K562 (cell line): ENCODE results near the gene PTPRM. TPM values are rescaled to one million over a fixed set of nuclear protein-coding genes. Genes with fewer than 3 reads are reported as not detected.

Experiments used
- ATAC-seq: fragments of 200-7000 bp; cut with Tn5 transposase; 3 replicates; pipeline ENCODE4 v1.9.1; 2020; ENCODE audit warnings: moderate library complexity
- BruUV-seq: library from RNA; stranded (reverse); fragments of 400-500 nt; replicated peaks from 2 replicates; lab custom pipeline; 2021; lab: Mats Ljungman, UMichigan
- CTCF ChIA-PET: fragments of 300-600 bp; formaldehyde crosslinking; extraction: SDS; loops from one replicate; lab custom pipeline; 2021; ENCODE audit warnings: low intra/inter-chr PET ratio; lab: Yijun Ruan, JAX
- POLR2A ChIA-PET: fragments of 300-600, 350-650 bp; sonication (Branson Sonifier 250); formaldehyde crosslinking; extraction: SDS; loops from one replicate; lab custom pipeline; 2021; ENCODE audit warnings: antibody characterized with exemption, inconsistent platforms; lab: Yijun Ruan, JAX
- DNase-seq, 4 experiments: peaks; one replicate each; pipeline versions ENCODE4 v3.0.0 to v3.0.0-alpha.2; 2011 to 2018; ENCODE audit warnings: low spot score in 3 of 4, mixed read lengths in 3 of 4; ENCODE audit errors: extremely low read depth in 1 of 4
- FAIRE-seq: peaks from 2 replicates; lab custom pipeline; 2011; peaks lifted over from hg19 to GRCh38; lab: Jason Lieb, UNC
- H2AFZ ChIP-seq: 2 replicates; pipeline ENCODE4 v1.6.0; 2011; ENCODE audit warnings: low read depth, low read length, control low read depth, inconsistent platforms
- H3K27ac ChIP-seq: fragments of 200-600 bp; 3 replicates; pipeline ENCODE4 v1.8.0; 2011; ENCODE audit warnings: low read depth, mild to moderate bottlenecking, control low read depth, inconsistent platforms, low read length, moderate library complexity, mixed read lengths; ENCODE audit errors: extremely low read depth
- H3K27me3 ChIP-seq, 2 experiments: fragments of 300-600 bp in 1 of 2; 2 replicates in 1 of 2; 3 replicates in 1 of 2; pipeline versions ENCODE4 v1.6.0 to v1.8.0; 2011; ENCODE audit warnings: inconsistent platforms in 2 of 2, low read length in 2 of 2, mild to moderate bottlenecking in 1 of 2, mixed read lengths in 1 of 2, moderate library complexity in 1 of 2; ENCODE audit not compliant: control insufficient read depth in 2 of 2, insufficient read depth in 2 of 2
- H3K36me3 ChIP-seq: fragments of 300-600 bp; 3 replicates; pipeline ENCODE4 v1.8.0; 2011; ENCODE audit warnings: mild to moderate bottlenecking, low read length, inconsistent platforms; ENCODE audit not compliant: control insufficient read depth, insufficient read depth
- H3K4me1 ChIP-seq, 2 experiments: fragments of 200-600 bp in 1 of 2; replicated peaks in 1 of 2; 2 replicates in 1 of 2; 3 replicates in 1 of 2; pipeline versions ENCODE4 v1.5.1 to v1.8.0; 2011; ENCODE audit warnings: inconsistent platforms in 2 of 2, low read length in 2 of 2, mild to moderate bottlenecking in 1 of 2, mixed read lengths in 1 of 2, moderate library complexity in 1 of 2; ENCODE audit not compliant: control insufficient read depth in 2 of 2, insufficient read depth in 2 of 2
- H3K4me2 ChIP-seq: 2 replicates; pipeline ENCODE4 v1.6.1; 2011; ENCODE audit warnings: low read length, control low read depth, inconsistent platforms, mixed read lengths; ENCODE audit not compliant: insufficient read depth
- H3K4me3 ChIP-seq: fragments of 200-600 bp; sonication (generic), shearing (Covaris generic); 2 replicates; pipeline ENCODE4 v1.5.1; 2016; ENCODE audit warnings: control low read depth, inconsistent platforms
- H3K79me2 ChIP-seq: fragments of 200-600 bp; 3 replicates; pipeline ENCODE4 v1.8.0; 2011; ENCODE audit warnings: low read length, inconsistent platforms; ENCODE audit not compliant: control insufficient read depth, insufficient read depth
- H3K9ac ChIP-seq, 2 experiments: 2 replicates each; pipeline versions ENCODE4 v1.6.0 to v1.6.1; 2011; ENCODE audit warnings: low read depth in 2 of 2, low read length in 2 of 2, control low read depth in 1 of 2, inconsistent platforms in 1 of 2, mild to moderate bottlenecking in 1 of 2, mixed read lengths in 1 of 2; ENCODE audit not compliant: insufficient read depth in 1 of 2
- H3K9me1 ChIP-seq: one replicate; pipeline ENCODE4 v1.6.0; 2011; ENCODE audit warnings: inconsistent platforms, mild to moderate bottlenecking, low read length, moderate library complexity; ENCODE audit not compliant: control insufficient read depth, insufficient read depth
- H3K9me3 ChIP-seq: replicated peaks from 2 replicates; pipeline ENCODE4 v1.5.1; 2011; ENCODE audit warnings: low read depth, low read length, inconsistent platforms; ENCODE audit not compliant: control insufficient read depth, insufficient read depth
- H4K20me1 ChIP-seq: replicated peaks from 2 replicates; pipeline ENCODE4 v1.6.1; 2011; ENCODE audit warnings: low read length, inconsistent platforms, mixed read lengths; ENCODE audit not compliant: control insufficient read depth, insufficient read depth
- CHD4 ChIP-seq: fragments of 200-600 bp; sonication (generic); IDR thresholded peaks from 3 replicates; pipeline ENCODE4 v1.6.1; 2012; ENCODE audit warnings: low read depth, mild to moderate bottlenecking, mixed read lengths, low read length, inconsistent platforms; ENCODE audit not compliant: insufficient read depth, insufficient replicate concordance, poor library complexity, severe bottlenecking
- EP400 ChIP-seq: fragments of 450-650 bp; IDR thresholded peaks from 2 replicates; pipeline ENCODE4 v1.6.1; 2017; ENCODE audit warnings: antibody characterized with exemption, mild to moderate bottlenecking, moderate library complexity
- ILF3 ChIP-seq: fragments of 450-650 bp; IDR thresholded peaks from 2 replicates; pipeline ENCODE4 v1.6.1; 2018; ENCODE audit warnings: antibody characterized with exemption, mild to moderate bottlenecking, moderate library complexity, borderline replicate concordance
- IRF2 ChIP-seq: sonication (generic); formaldehyde crosslinking; IDR thresholded peaks from 2 replicates; pipeline ENCODE4 v1.8.1; 2022; ENCODE audit warnings: mild to moderate bottlenecking, missing genetic modification reagents
- KLF6 ChIP-seq: fragments of 250-450 bp; sonication (Bioruptor Pico); IDR thresholded peaks from 2 replicates; pipeline ENCODE4 v1.4.0; 2020; ENCODE audit warnings: mild to moderate bottlenecking, moderate library complexity, borderline replicate concordance
- SMARCA5 ChIP-seq: fragments of 450-650 bp; IDR thresholded peaks from 2 replicates; pipeline ENCODE4 v1.6.1; 2016
- SNAPC5 ChIP-seq: fragments of 250-450 bp; sonication (Bioruptor Pico); IDR thresholded peaks from 2 replicates; pipeline ENCODE4 v1.8.0; 2021; ENCODE audit warnings: moderate library complexity, mild to moderate bottlenecking, inconsistent platforms
- SNRNP70 ChIP-seq: fragments of 200-400 bp; formaldehyde crosslinking; optimal IDR thresholded peaks from 2 replicates; pipeline ENCODE3; 2017; ENCODE audit warnings: low read depth, low read length
- STAG1 ChIP-seq: sonication (generic); formaldehyde crosslinking; IDR thresholded peaks from 2 replicates; pipeline ENCODE4 v1.5.0; 2020; ENCODE audit warnings: missing genetic modification reagents, borderline replicate concordance
- XRCC4 ChIP-seq: IDR thresholded peaks from one replicate; pipeline ENCODE4 v1.6.1; 2011; ENCODE audit not compliant: insufficient read depth, insufficient read length; ENCODE audit errors: extremely low read depth
- ZBTB49 ChIP-seq: sonication (generic); formaldehyde crosslinking; IDR thresholded peaks from 2 replicates; pipeline ENCODE4 v1.8.0; 2022; ENCODE audit warnings: missing genetic modification reagents, mild to moderate bottlenecking, borderline replicate concordance
- ZNF449 ChIP-seq: fragments of 250-450 bp; sonication (Bioruptor Pico); IDR thresholded peaks from 2 replicates; pipeline ENCODE4 v1.8.0; 2022; ENCODE audit warnings: moderate library complexity, mild to moderate bottlenecking, inconsistent platforms
- ZNF592 ChIP-seq: fragments of 450-650 bp; IDR thresholded peaks from 2 replicates; pipeline ENCODE4 v1.6.1; 2017; ENCODE audit warnings: antibody characterized with exemption, mild to moderate bottlenecking
- WGBS: fragments of 100-300 bp; shearing (Covaris generic); methylation state at CpG from one replicate; pipeline ENCODE4 v1.1.6; 2016; ENCODE audit warnings: low coverage, mixed read lengths; ENCODE audit not compliant: insufficient coverage; ENCODE audit errors: missing lambda C conversion rate; 5-methylcytosine and 5-hydroxymethylcytosine counted together
- in situ Hi-C: fragments of 300-500 bp; cut with MboI; formaldehyde crosslinking; loops from 4 replicates; pipeline ENCODE4 v1.15.0; 2018; ENCODE audit warnings: inconsistent platforms, mixed read lengths
- intact Hi-C: fragments of 100-400 bp; cut with micrococcal nuclease; formaldehyde crosslinking; loops from 2 replicates; pipeline ENCODE4 v1.14.2; 2022
- polyA plus RNA-seq, 8 experiments: library from polyadenylated mRNA; depleted of rRNA in 4 of 8; stranded (reverse) in 5 of 8; unstranded in 3 of 8; fragments of >200 nt; fragmentation: Nextera tagmentation in 2 of 8; fragmentation: Illumina TruSeq in 1 of 8; extraction: Ambion mirVana in 2 of 8; extraction: Trizol in 1 of 8; gene quantifications; 2 replicates each; pipeline versions ENCODE4 v1.2.1 to v1.2.3, GENCODE V29; 2011 to 2014; ENCODE audit warnings: inconsistent platforms in 1 of 8, missing spikeins in 1 of 8
- total RNA-seq, 7 experiments: library from RNA; depleted of rRNA in 6 of 7; stranded (reverse); fragments of >200 nt in 6 of 7; fragmentation: Illumina TruSeq in 2 of 7; extraction: Trizol in 2 of 7; gene quantifications; 2 replicates each; pipeline versions ENCODE4 v1.2.1 to v1.2.3, GENCODE V29; 2011 to 2021; ENCODE audit warnings: low replicate concordance in 1 of 7

The PTPRM gene
- total and polyA plus RNA-seq, 9 of the 15 experiments (the other 6 are each of a cell fraction or from before 2014, with no cell fraction given), result 0.03 to 0.16 (median 0.08) TPM; not detected in 3

- Histone ChIP-seq H3K4me3 (no peak overlapping the region), H4K20me1 (no peaks in the 10 kb centered on the region), H3K27me3 (no peaks in the 10 kb centered on the region), H3K9me1 (no peaks in the 10 kb centered on the region), H3K79me2 (no peaks in the 10 kb centered on the region), H3K4me2 (no peak overlapping the region), H3K27ac (no peak overlapping the region), H3K36me3 (no peaks in the 10 kb centered on the region)
- in situ Hi-C loops, result no loop called here
- ATAC-seq (peak; percentile 49; the same call in 1 of the 3 replicates), DNase-seq (peak in 3 of 4 experiments; percentile 9 to 13 (median 11)), FAIRE-seq (no peak)
- CTCF ChIA-PET, result interaction anchor here (0.6 kb wide), 1 partner anchor 588 kb away, joined by 4 read pairs; no protein-coding TSS in a partner anchor
- BruUV-seq, result no TSS peak
- WGBS, result 0% methylated on average over 4 of the region's 4 CpGs
- POLR2A ChIA-PET, result no interaction called here
- TF ChIP-seq EP400 (no peak), ZNF592 (no peak), IRF2 (CRISPR knock-in tag) (no peak), ILF3 (no peak), ZNF449 (no peak), KLF6 (no peak), CHD4 (no peak), XRCC4 (no peak), STAG1 (CRISPR knock-in tag) (no peak), SNRNP70 (no peak), ZBTB49 (no peak), SMARCA5 (no peak), SNAPC5 (CRISPR knock-in tag) (no peak)
- TF ChIP-seq, all 486 proteins: peak for 0
- H2AFZ ChIP-seq, result no peak overlapping the region
- no peak overlapping the region for H3K9ac ChIP-seq
- no peaks in the 10 kb centered on the region for H3K4me1 ChIP-seq
- intact Hi-C loops, result no loop called here
- no peaks in the 10 kb centered on the region for H3K9me3 ChIP-seq
These were observed 359.4 kb downstream of the PTPRM start for GRCh38 chr18:7926526-7926925.
